Stimulated activated CD4-positive, alpha-beta T cell treated with anti-CD3 and anti-CD28 coated beads, Interleukin-2, amount 100 ng/mL, for 48 hours (primary cell): ENCODE measurements around the gene POLK.
"Not testable (repeated sequence)": the region's sequence is repeated elsewhere in the genome, so short reads cannot be mapped to it uniquely, and the experiment has no call there.

Experiments used
- DNase-seq, 2 donors: peaks; one replicate each; pipeline ENCODE4 v3.0.0-alpha.2; 2020

Gene POLK

DNA sequence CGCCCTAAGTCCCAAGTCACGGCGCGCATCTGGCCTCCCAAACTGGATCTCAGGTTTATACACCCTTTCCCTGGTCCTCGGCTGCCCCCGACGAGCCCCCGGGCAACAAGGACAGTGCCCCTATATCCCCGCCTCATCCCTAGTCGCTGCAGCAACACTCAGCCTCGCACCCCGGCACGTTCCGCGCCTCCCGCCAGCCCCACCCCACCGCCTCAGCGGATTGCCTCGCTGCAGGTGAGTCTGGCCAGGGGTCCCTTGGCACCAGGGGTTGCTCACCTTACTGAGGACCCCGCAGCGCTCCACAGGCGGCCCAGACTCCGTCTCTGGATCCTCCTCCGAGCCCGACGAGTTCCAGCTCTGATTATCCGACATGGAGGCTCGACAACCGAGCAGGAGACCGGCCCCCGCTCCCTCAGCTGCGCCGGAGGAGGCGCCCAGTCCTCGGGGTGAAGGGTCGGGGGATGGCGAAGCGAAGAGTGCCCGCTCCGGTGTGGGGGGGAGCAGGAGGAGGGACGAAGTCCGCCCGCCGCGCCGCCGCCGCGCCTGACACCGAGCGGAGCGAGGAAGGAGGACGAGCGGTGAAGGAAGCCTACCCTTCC lies 756 bp upstream of the POLK start:
- peak; percentile 3 to 39 for DNase-seq

DNA sequence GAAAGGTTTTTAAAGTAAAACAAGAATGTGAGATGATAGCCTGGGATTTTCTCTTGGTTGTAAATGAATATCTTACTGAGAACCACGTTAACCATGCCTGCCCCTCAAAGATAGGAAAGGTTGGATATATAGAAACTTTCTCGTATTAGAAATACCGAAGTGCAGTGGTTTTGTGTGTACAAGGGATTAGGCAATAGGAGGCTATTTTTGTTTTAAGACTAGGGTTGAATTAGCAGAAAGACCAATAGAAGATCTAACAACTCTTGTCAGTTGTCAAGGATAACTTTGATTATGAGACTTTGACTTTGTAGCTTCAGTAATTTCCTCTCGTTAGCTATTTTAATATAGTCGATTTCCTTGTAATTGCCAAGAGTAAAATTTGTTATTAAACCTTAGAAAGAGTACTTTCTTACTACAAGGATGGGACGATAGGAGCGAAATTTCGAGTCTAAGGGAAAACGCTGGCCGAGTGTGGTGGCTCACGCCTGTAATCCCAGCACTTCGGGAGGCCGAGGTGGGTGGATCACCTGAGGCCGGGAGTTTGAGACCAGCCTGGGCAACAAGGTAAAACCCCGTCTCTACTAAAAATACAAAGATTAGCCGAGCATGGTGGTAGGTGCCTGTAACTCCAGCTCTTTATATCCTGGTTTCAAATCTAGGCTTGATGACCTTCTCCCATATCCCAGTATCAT lies 838 bp downstream of the POLK start:
- no peak for DNase-seq

DNA sequence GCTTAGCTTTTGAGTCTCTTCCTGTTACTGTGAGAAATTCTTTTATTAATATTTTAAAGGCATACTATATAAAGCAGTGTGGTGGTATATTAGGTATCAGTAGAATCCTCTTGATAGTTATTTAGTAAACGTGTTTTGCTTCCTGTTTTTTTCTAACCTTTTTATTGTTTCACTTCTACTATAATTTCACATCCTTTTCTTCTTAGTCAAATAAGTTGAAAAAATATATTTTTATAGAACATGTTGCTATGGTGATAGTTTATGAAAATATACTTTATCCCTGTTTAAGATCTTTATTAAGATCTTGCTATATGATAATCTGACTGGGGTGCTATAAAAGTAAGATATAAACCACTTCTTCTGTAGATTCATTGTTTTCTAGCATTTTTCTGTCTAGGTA lies 2.1 kb downstream of the POLK start:
- no peak for DNase-seq

DNA sequence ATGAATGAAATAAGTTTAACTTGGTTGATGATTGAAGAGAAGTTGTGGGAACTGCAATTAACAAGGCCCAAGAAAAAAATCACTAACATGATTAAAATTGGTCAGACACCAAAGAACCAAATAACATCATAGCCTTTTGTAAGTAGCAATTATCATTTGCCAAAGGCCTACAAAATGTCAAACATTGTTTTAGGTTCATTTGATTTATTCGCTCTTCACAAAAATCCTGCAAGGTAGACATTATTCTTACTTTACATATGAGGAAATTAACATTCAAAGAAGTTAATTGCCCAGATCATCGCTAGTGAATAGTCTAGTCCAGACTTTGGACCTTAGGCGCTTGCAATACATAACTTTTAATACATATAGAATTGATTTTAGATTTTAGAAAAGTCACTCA lies 2.6 kb downstream of the POLK start:
- DNase-seq, result no peak

DNA sequence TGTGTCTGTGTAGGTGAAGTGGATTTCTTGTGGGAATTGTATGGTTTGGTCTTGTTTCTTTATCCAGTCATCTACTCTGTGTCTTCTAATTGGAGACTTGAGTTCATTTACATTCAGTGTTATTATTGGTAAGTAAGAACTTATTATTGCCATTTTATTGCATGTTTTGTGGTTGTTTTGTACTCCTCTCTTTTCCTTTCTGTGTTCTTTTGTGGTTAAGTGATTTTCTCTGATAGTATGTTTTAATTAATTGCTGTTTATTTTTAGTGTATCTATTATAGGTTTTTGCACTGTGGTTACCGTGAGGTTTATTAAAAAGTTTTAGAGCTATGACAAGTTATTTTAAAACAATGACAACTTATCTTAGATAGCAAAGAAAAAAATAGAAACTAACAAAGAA lies 8.1 kb downstream of the POLK start:
- no peak for DNase-seq

DNA sequence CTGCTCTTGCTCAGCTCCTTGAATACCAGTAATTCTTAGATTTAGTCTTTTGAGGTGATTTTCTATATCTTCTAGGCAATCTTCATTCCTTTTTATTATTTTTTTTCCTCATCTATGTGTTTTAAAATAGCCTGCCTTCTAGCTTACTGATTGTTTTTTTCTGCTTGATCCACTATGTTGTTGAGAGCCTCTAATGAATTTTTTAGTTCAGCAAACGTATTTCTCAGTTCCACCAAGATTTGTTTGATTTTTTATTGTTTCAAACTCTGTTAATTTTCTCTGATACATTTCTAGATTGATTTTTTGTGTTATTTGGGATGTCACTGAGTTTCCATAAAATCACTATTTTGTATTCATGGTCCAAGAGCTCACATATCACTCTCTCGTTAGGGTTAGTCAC lies 9.5 kb downstream of the POLK start:
- DNase-seq, result no peak

DNA sequence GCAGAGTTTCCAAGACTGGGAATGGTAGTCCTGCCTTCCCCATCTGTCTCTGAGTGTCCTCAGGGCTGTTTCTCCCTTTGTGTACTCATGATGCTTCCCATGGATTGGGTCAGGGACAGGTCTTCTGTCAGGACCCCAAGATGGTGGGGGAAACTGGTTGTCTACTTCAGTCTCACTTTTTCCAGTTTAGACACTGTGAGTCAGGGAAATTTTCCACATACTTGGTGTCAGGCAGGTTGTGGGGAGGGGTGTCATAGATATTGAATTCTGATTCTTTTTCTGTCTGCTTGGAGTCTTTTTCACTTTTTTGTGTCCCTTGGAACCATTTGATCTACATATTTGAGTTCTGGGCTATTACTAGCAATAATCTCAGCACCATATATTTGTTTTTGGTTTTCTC lies 10.3 kb downstream of the POLK start:
- no peak for DNase-seq

DNA sequence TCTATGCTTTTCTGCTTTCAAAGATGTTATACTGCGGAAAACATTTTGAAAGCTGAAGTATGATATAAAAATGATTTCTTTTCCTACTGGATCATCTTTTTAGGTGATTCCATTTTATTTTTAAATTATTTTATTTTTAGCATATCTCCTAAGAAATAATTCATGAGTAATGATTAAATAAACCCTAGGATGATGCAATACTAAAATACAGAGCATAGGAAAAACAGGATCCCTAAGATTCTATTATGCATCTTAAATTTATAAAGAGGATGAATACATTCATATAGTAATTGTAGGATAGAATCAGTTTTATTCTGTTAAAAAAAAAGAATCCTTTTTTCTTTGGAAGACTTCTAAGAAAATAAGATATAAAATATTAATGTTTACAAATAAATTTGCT lies 10.9 kb downstream of the POLK start:
- no peak for DNase-seq

DNA sequence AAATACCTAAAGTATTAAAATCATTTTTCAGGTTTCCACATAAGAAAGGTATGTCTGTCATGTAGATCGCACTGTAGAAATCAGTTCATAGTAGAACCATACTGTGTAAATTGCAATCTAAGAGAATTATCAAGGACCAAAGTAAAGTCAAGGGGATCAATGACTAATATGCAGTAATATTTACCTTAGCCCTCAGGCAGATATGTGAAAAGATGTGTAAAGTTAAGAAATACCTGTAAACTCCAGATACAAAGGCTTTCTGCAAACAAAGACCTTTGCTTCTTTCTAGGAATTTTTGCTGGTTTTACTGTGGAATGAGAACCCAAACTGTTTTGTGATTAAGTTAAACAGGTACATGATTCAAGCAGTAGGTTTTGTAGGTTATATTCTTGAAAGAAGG lies 11.6 kb downstream of the POLK start:
- DNase-seq, result no peak

DNA sequence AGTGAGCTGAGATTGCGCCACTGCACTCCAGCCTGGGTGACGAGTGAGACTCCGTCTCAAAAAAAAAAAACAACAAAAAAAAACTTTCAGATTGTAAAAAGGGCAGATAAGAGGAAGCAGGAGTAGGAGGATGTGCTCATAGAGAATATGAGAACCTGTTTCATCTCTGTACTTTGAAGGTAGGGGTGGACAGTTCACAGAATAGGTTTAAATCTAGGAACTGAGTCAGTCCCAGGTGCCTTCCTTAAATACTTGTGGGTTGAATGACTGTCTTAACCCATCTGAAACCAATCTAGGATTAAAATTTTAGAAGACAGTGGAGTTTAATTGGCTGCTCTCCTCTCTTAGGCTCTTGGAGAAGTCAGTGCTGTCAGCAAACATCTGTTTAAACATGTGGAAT lies 12.4 kb downstream of the POLK start:
- no peak for DNase-seq

DNA sequence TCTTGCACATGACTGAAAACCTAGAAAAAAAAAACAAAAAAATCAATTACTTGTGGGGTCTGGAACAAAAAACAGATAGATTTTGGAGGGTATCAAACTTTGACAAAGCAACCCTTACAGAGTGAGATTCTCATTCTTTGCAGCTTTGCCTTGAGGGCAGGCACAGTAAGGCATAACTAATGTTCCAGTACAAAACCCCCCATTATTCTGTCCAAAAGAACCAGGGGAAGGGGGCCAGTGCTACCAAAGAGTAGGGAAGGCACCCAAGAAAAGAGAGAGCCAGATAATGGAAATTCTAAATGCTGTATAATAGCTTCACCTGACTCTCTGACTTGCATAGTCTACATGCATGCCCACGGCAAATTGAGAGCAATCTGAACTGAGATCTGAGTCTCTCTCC lies 12.9 kb downstream of the POLK start:
- DNase-seq, result no peak

DNA sequence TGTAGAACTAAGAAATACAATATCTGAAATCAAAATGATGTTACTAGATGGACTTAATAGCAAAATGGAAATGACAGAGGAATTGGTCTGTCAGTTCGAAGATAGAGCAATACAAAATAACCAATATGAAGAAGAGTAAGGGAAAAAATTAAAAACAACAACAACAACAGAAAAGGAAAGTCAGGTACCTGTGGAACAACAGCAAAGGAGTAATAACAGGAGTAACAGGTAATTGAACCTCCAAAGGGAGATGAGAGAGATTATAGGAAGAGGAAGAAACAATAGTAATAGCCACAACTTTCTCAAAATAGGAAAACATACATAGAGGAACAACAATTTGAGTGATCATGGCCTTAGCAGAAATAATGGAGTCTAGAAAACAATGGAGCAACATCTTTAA lies 13.7 kb downstream of the POLK start:
- DNase-seq, result no peak

DNA sequence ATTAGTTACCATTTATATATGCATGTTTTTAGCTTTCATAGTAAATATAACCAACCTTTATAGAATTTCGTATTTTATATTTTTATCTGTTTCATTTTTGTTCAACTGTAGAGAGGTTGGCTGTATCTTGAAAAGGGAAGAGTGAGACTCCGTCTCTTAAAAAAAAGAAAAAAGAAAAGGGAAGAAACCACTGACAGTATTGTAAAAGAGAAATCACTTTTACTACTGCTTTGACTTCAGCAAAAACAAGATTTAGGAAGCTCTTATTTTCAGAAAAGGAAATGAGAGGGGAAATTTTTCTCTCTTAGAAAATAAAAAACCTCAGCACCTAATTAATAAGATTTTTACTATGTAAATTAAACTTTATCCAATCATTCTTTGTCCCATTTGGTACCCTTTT lies 14.4 kb downstream of the POLK start:
- no peak for DNase-seq

DNA sequence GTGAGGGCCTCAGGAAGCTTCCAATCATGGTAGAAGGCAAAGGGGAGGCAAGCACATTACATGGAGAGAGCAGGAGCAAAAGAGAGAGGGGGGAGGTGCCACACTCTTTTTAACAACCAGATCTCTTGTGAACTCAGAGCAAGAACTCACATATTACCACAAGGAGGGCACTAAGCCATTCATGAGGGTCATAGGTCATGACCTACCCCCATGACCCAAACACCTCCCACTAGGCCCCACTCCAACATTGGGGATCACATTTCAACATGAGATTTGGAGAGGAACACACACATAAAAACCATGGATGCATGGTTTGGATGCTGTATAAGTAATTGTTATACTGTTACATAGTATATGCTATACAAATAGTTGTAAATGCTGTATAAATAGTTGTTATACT lies 17.5 kb downstream of the POLK start:
- DNase-seq, result no peak

DNA sequence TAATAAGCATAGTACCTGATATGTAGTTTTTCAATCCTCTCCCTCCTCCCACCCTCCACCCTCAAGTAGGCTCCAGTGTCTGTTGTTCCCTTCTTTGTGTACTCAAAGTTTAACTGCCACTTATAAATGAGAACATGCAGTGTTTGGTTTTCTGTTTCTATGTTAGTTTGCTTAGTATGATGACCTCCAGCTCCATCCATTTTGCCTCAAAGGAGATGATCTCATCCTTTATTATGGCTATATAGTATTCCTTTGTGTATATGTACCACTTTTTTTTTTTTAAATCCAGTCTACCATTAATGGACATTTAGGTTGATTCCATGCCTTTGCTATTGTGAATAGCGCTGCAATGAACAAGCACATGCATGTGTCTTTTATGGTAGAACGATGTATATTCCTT lies 20.5 kb downstream of the POLK start:
- DNase-seq, result no peak

DNA sequence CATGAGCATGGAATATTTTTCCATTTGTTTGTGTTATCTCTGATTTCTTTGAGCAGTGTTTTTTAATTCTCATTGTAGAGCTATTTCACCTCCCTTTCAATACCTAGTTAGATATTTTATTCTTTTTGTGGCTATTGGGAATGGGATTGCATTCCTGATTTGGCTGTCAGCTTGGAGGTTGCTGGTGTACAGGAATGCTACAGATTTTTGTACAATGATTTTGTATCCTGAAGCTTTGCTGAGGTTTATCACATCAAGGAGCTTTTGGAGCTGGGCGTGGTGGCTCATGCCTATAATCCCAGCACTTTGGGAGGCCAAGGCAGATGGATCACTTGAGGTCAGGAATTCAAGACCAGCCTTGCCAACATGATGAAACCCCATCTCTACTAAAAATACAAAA lies 22.0 kb downstream of the POLK start:
- not testable (repeated sequence) for DNase-seq

DNA sequence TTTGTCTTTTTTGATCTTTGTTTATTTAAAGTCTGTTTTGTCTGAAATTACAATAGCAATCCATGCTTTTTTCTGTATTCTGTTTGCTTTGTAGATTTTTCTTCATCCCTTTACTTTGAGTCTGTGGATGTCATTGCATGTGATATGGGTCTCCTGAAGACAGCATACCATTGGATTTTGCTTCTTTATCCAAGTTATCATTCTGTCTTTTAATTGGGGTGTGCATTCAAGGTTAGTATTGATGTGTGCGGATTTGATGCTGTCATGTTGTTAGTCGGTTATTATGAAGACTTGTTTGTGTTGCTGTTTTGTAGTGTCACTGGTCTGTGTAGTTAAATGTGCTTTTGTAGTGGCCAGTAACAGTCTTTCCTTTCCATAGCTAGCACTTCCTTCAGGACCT lies 23.0 kb downstream of the POLK start:
- DNase-seq, result no peak

DNA sequence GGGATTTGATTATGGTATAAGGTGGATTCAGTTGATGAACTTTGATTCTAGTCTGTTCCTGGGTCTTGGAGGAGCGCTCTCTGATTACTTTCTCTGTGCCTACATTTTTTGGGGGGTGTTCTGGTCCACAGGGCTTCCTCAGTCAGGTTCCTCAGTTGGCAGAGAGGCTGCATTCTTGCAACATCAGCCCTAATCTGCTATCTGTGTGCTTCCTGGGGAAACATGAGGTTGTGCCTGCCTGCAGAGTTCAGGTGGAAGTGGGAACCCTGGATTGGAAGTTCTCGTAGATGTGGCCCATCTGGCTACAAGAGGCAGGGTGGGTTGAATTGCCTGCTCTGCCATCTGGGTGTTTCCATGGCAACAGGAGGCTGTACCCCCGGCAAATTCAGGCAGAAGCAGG lies 24.5 kb downstream of the POLK start:
- DNase-seq, result no peak

DNA sequence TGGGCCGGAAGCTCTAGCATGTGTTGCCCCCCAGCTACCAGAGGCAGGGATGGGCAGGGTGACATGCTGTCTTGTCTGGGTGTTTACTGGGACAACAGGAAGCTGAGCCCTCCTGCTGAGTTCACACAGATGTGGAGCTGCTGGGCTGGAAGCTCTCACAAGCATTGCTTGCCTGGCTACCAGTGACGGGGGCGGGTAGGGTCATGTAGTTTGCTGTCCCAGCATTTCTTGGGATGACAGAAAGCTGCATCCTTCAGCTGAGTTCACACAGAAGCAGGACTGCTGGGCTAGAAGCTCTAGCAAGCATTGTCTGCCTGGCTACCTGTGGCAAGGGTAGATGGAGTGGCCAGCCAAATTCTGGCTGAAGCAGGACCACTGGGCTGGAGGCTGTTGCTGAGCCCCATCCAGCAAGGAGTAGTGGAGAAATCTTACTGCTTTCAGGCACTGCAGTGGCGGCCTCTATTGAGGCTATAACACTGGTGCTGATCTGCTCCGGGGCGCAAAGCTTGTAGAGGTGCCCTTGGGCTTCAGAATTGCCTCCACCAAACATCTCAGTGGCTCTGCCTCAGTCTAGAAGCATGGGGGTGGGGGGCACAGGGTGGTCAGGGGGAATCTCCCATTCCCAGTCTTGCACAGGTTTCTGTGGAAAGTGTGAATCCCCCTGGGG lies 25.1 kb downstream of the POLK start:
- DNase-seq, result no peak

DNA sequence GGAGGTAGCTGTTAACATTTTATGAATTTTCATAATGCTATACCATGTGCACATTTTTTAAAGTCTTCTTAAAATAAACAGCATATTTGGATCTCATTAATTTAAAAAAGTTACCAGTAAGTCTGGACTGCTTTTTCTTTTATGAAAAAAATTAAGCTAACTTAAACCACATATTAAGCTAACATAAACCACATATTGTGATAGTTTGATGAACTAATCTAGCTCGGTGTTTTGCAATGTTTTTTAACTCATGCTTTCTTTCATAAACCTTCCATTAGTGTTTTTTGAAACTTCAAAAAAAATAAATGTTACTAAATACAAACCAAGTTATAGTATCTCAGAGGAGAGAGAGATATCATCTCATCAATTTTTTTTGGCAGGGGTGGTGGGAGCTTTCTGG lies 26.5 kb downstream of the POLK start:
- DNase-seq, result no peak

DNA sequence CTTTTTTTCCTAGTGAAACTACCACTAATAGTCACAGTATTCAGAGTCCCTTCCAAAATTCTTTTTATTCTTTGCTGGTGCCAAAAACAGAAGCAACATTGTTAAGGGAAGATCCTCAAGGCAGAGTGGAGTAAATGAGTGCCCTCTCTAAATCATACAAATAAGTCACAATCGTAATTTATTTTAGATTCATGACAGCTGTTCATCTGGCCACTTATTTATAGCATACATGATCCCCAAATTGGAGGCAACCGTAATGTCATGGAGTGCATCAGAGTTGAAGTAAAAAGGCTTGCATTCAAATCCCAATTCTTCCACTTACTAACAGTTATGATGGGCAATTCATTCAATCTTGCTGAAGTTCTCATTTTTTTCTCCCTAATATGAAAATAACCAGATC lies 33.4 kb downstream of the POLK start:
- DNase-seq, result no peak

DNA sequence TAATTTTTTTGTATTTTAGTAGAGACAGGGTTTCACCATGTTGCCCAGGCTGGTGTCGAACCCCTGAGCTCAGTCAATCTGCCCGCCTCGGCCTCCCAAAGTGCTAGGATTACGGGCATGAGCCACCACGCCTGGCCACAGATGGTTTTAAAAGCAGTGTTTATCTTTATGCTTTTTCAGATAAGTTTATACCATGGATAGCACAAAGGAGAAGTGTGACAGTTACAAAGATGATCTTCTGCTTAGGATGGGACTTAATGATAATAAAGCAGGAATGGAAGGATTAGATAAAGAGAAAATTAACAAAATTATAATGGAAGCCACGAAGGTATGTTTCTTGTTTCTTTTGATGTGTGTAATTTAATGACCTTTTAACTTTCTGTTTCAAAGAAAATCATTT lies 35.1 kb downstream of the POLK start:
- DNase-seq, result no peak

DNA sequence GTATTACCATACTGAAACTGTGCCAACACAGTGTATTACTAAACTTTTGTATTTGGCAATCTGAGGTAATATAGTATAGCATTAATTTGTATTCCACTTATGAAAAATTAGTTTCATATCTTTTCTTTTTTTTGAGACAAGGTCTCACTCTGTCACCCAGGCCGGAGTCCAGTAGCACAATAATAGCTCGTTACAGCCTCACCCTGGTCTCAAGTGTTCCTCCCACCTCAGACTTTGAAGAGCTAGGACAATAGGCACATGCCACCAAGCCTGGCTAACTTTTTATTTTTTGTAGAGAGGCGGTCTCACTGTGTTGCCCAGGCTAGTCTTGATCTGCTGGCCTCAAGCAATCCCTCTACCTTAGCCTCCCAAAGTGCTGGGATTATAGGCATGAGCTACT lies 36.1 kb downstream of the POLK start:
- DNase-seq, result no peak

DNA sequence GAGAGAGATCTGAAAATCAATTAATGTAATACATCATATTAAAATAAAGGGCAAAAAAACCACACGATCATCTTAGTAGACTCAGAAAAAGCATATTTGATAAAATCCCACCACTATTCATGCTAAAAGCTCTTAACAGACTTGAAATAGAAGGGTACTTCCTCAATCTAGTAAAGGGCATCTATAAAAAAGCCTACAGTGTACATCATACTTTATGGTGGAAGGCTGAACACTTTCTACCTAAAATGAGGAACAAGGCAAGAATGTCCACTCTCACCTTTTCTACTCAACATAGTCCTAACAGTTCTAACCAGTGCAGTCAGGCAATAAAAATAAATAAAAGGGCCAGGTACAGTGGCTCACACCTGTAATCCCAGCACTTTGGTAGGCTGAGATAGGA lies 38.9 kb downstream of the POLK start:
- no peak for DNase-seq

DNA sequence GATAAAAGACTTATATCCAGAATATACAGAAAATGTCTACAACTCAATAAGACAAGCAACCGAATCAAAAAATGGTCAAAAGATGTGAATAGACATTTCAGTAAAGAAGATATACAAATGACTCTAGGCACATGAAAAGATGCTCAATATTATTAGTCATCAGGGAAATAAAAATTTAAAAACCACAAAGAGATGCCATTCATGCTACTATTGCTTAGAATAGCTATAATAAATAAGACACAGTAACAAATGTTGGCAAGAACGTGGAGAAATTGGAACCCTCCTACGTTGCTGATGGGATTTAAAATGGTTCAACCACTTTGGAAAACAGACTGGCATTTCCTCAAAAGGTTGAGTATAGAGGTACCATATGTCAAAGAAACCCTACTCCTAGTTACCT lies 39.8 kb downstream of the POLK start:
- DNase-seq, result no peak
